Prostate gland (tissue), 2 donors: ENCODE measurements around the gene TM4SF20.

Experiments used
- CTCF ChIP-seq, 4 experiments: fragments of 200-600 bp in 2 of 4; fragments of 450-650 bp in 2 of 4; sonication (generic) in 2 of 4; IDR thresholded peaks; 1 replicate in 3 of 4; 2 replicates in 1 of 4; pipeline ENCODE4 v1.5.1; 2016 to 2019; ENCODE audit warnings: antibody characterized with exemption in 4 of 4, mild to moderate bottlenecking in 2 of 4, moderate library complexity in 2 of 4
- POLR2A ChIP-seq: fragments of 450-650 bp; IDR thresholded peaks from one replicate; pipeline ENCODE4 v1.6.1; 2016; ENCODE audit warnings: antibody characterized with exemption, mild to moderate bottlenecking
- POLR2AphosphoS5 ChIP-seq: sonication (generic); formaldehyde crosslinking; IDR thresholded peaks from one replicate; pipeline ENCODE4 v1.6.1; 2017; ENCODE audit warnings: antibody characterized with exemption

GRCh38 chr2:227383686-227384085 lies 4.6 kb upstream of the TM4SF20 start:
- TF ChIP-seq CTCF (IDR thresholded peaks at IDR 0.05) = no peak
- no peak for TF ChIP-seq POLR2A
- TF ChIP-seq POLR2AphosphoS5 = no peak
